RWPE2 (cell line): ENCODE data around the gene VWA2.

Experiments
- ATAC-seq: fragments of 200-7000 bp; cut with Tn5 transposase; 3 replicates; pipeline ENCODE4 v1.9.1; 2021; ENCODE audit warnings: low read depth
- DNase-seq: peaks from one replicate; pipeline ENCODE4 v3.0.0-alpha.2; 2020; ENCODE audit warnings: low spot score
- H3K27ac ChIP-seq: fragments of 450-650 bp; 2 replicates; pipeline ENCODE4 v1.5.1; 2017; ENCODE audit warnings: mild to moderate bottlenecking; ENCODE audit not compliant: poor library complexity, severe bottlenecking
- H3K27me3 ChIP-seq: fragments of 250-450 bp; sonication (Bioruptor Pico); 2 replicates; pipeline ENCODE4 v1.5.1; 2021; ENCODE audit warnings: mild to moderate bottlenecking, moderate library complexity; ENCODE audit not compliant: insufficient read depth, poor library complexity, severe bottlenecking
- H3K36me3 ChIP-seq: fragments of 250-450 bp; sonication (Bioruptor Pico); 2 replicates; pipeline ENCODE4 v1.5.1; 2020; ENCODE audit warnings: low read depth, mild to moderate bottlenecking, moderate library complexity
- H3K4me1 ChIP-seq: fragments of 250-450 bp; sonication (Bioruptor Pico); 2 replicates; pipeline ENCODE4 v1.5.1; 2021; ENCODE audit warnings: mild to moderate bottlenecking, moderate library complexity; ENCODE audit not compliant: insufficient read depth, poor library complexity, severe bottlenecking
- H3K4me3 ChIP-seq: fragments of 250-450 bp; sonication (Bioruptor Pico); 2 replicates; pipeline ENCODE4 v1.5.1; 2021; ENCODE audit warnings: mild to moderate bottlenecking, moderate library complexity; ENCODE audit not compliant: severe bottlenecking
- H3K9me3 ChIP-seq: fragments of 250-450 bp; sonication (Bioruptor Pico); 2 replicates; pipeline ENCODE4 v1.5.1; 2021; ENCODE audit warnings: mild to moderate bottlenecking, moderate library complexity; ENCODE audit not compliant: severe bottlenecking
- TF ChIP-seq, protein P1 (sequence below): fragments of 450-650 bp; IDR thresholded peaks from one replicate; pipeline ENCODE4 v1.5.1; 2017; ENCODE audit warnings: mild to moderate bottlenecking, moderate library complexity; ENCODE audit not compliant: poor library complexity, severe bottlenecking

Gene VWA2

DNA sequence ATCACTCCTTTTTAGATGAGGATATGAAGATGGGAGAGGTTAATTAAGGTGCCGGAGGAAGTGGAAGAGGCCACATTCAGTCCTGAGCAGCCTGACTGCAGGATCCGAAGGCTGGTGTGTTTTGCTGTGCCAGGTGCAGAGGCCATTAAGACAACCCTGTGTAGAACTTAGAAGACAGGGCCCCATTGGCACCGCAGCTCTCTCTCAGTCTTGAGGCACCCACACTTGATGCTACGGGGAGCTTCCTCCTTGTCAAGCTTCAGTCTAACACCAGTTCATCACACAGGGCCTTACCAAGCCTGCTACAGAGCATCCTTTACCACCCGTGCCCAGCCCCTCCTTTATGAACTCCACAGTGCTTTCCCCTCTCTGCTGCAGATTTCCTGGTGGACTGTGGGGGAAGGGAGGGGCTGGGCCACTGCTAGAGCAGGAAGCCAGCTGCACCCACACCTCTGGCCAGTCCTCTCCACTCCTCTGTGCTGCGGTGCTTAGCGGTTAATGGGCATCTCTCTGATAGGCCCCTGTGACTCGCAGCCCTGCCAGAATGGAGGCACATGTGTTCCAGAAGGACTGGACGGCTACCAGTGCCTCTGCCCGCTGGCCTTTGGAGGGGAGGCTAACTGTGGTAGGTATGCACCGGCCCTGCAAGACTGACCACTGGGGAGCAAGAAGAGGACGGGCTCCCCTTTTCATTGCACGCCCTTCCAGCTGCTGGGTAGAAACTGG, 45.5 kb downstream of the VWA2 start:
- H3K9me3 ChIP-seq = no peaks in the 10 kb centered on the region
- no peaks in the 10 kb centered on the region for H3K4me1 ChIP-seq
- DNase-seq = no peak
- H3K27ac ChIP-seq = no peak overlapping the region
- H3K27me3 ChIP-seq = no peaks in the 10 kb centered on the region
- no peak overlapping the region for H3K4me3 ChIP-seq
- no peaks in the 10 kb centered on the region for H3K36me3 ChIP-seq
- TF ChIP-seq, protein P1, sequence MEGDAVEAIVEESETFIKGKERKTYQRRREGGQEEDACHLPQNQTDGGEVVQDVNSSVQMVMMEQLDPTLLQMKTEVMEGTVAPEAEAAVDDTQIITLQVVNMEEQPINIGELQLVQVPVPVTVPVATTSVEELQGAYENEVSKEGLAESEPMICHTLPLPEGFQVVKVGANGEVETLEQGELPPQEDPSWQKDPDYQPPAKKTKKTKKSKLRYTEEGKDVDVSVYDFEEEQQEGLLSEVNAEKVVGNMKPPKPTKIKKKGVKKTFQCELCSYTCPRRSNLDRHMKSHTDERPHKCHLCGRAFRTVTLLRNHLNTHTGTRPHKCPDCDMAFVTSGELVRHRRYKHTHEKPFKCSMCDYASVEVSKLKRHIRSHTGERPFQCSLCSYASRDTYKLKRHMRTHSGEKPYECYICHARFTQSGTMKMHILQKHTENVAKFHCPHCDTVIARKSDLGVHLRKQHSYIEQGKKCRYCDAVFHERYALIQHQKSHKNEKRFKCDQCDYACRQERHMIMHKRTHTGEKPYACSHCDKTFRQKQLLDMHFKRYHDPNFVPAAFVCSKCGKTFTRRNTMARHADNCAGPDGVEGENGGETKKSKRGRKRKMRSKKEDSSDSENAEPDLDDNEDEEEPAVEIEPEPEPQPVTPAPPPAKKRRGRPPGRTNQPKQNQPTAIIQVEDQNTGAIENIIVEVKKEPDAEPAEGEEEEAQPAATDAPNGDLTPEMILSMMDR = no peak
- ATAC-seq = no peak

DNA sequence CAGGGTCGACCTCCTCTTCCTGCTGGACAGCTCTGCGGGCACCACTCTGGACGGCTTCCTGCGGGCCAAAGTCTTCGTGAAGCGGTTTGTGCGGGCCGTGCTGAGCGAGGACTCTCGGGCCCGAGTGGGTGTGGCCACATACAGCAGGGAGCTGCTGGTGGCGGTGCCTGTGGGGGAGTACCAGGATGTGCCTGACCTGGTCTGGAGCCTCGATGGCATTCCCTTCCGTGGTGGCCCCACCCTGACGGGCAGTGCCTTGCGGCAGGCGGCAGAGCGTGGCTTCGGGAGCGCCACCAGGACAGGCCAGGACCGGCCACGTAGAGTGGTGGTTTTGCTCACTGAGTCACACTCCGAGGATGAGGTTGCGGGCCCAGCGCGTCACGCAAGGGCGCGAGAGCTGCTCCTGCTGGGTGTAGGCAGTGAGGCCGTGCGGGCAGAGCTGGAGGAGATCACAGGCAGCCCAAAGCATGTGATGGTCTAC, 46.9 kb downstream of the VWA2 start:
- H3K9me3 ChIP-seq = no peaks in the 10 kb centered on the region
- no peak for ATAC-seq
- no peak overlapping the region for H3K27ac ChIP-seq
- no peak overlapping the region for H3K4me3 ChIP-seq
- H3K36me3 ChIP-seq = no peaks in the 10 kb centered on the region
- H3K4me1 ChIP-seq = no peaks in the 10 kb centered on the region
- TF ChIP-seq, protein P1 = no peak
- DNase-seq = no peak
- no peaks in the 10 kb centered on the region for H3K27me3 ChIP-seq

DNA sequence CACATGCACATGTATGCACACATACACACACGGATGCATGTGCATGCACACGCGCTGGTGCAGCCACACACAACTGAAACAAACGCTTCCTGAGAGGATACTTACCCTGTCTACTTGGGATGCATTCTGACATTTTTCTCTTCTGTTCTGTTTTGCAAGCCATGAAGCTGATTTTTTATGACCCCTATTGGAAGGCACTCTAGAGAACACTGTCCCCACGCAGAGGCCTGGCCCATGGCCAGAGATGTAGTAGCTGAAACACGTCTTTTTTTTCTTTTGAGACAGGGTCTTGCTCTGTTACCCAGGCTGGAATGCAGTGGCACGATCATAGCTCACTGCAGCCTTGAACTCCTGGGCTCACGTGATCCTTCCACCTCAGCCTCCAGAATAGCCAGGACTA, 47.9 kb downstream of the VWA2 start:
- ATAC-seq = no peak
- no peaks in the 10 kb centered on the region for H3K36me3 ChIP-seq
- H3K4me3 ChIP-seq = no peak overlapping the region
- H3K4me1 ChIP-seq = no peaks in the 10 kb centered on the region
- no peak overlapping the region for H3K27ac ChIP-seq
- H3K27me3 ChIP-seq = no peaks in the 10 kb centered on the region
- H3K9me3 ChIP-seq = no peaks in the 10 kb centered on the region
- TF ChIP-seq, protein P1 = no peak
- no peak for DNase-seq

DNA sequence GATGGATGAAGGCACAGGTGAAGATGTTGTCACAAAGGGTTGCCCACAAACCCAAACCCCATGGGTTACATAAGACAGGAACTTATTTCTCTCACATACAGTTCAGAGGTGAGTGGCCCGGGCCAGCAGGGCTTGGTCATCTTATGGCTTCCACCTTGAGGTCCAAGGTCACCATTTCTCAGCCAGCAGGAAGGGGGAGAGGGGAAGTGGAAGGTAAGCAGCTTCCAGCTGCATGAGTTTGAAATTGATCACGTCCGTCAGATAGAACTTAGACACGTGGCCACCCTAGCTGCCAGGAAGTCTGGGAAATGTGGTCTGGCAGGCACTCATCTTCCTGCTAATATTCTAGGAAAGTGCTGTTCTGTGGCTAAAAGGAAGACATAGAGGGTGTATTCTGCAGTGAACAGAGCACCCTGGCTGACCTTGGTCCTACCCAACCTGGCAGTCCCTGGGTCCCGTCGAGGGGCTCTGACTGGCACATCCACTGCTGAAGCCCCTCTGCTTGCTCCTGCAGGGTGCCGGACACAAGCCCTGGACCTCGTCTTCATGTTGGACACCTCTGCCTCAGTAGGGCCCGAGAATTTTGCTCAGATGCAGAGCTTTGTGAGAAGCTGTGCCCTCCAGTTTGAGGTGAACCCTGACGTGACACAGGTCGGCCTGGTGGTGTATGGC, 49.5 kb downstream of the VWA2 start:
- H3K4me1 ChIP-seq = no peaks in the 10 kb centered on the region
- no peak for DNase-seq

More for the DNA sequence above, 49.5 kb downstream of the VWA2 start:
- no peak overlapping the region for H3K27ac ChIP-seq
- no peak for ATAC-seq
- H3K36me3 ChIP-seq = no peaks in the 10 kb centered on the region
- H3K27me3 ChIP-seq = no peaks in the 10 kb centered on the region
- H3K4me3 ChIP-seq = no peak overlapping the region
- H3K9me3 ChIP-seq = no peaks in the 10 kb centered on the region
- TF ChIP-seq, protein P1 = no peak
